HepG2 (cell line): ENCODE data around the gene MARCHF11. TPM values are rescaled to one million over a fixed set of nuclear protein-coding genes. Genes with fewer than 3 reads are reported as not detected.

ENCODE experiments used
- ATAC-seq: fragments of 200-7000 bp; cut with Tn5 transposase; 3 replicates; pipeline ENCODE4 v1.9.1; 2020; ENCODE audit warnings: mild to moderate bottlenecking, moderate library complexity
- BruUV-seq: library from RNA; stranded (reverse); fragments of 400-500 nt; replicated peaks from 2 replicates; lab custom pipeline; 2021; lab: Mats Ljungman, UMichigan
- CTCF ChIA-PET: fragments of 300-600 bp; formaldehyde crosslinking; extraction: SDS; loops from one replicate; lab custom pipeline; 2021; ENCODE audit warnings: low total read pairs, inconsistent platforms, low intra/inter-chr PET ratio; lab: Yijun Ruan, JAX
- POLR2A ChIA-PET: fragments of 350-600 bp; sonication (Branson Sonifier 250); formaldehyde crosslinking; loops from one replicate; lab custom pipeline; 2020; ENCODE audit warnings: antibody characterized with exemption, inconsistent platforms; lab: Yijun Ruan, JAX
- DNase-seq: peaks from one replicate; pipeline ENCODE4 v3.0.0-alpha.2; 2015; ENCODE audit warnings: low spot score
- FAIRE-seq: peaks from 3 replicates; lab custom pipeline; 2011; peaks lifted over from hg19 to GRCh38; lab: Jason Lieb, UNC
- H2AFZ ChIP-seq: one replicate; pipeline ENCODE4 v1.6.1; 2011; ENCODE audit warnings: low read length, inconsistent platforms
- H3K27ac ChIP-seq: fragments of 300-600 bp; 3 replicates; pipeline ENCODE4 v1.8.0; 2011; ENCODE audit warnings: mixed run types, mild to moderate bottlenecking, mixed read lengths, low read length, inconsistent platforms; ENCODE audit not compliant: insufficient read depth; ENCODE audit errors: extremely low read length
- H3K27me3 ChIP-seq, 2 experiments: fragments of 200-600 bp in 1 of 2; 2 replicates in 1 of 2; 3 replicates in 1 of 2; pipeline versions ENCODE4 v1.6.0 to v1.8.0; 2011; ENCODE audit warnings: low read length in 2 of 2, mild to moderate bottlenecking in 2 of 2, moderate library complexity in 2 of 2, inconsistent platforms in 1 of 2; ENCODE audit not compliant: insufficient read depth in 2 of 2, control insufficient read depth in 1 of 2
- H3K36me3 ChIP-seq, 2 experiments: fragments of 200-600 bp in 1 of 2; replicated peaks in 1 of 2; 2 replicates in 1 of 2; 3 replicates in 1 of 2; pipeline versions ENCODE4 v1.5.1 to v1.8.0; 2011; ENCODE audit warnings: low read length in 2 of 2, inconsistent platforms in 1 of 2; ENCODE audit not compliant: insufficient read depth in 2 of 2, control insufficient read depth in 1 of 2
- H3K4me1 ChIP-seq: 2 replicates; pipeline ENCODE4 v1.5.1; 2012; ENCODE audit warnings: low read length, inconsistent platforms; ENCODE audit not compliant: insufficient read depth
- H3K4me2 ChIP-seq: 2 replicates; pipeline ENCODE4 v1.6.0; 2011; ENCODE audit warnings: low read depth, low read length, inconsistent platforms
- H3K4me3 ChIP-seq, 3 experiments: fragments of 200-600 bp in 1 of 3; sonication (generic), shearing (Covaris generic) in 1 of 3; replicated peaks in 1 of 3; 2 replicates each; pipeline ENCODE4 v1.5.1; 2011 to 2016; ENCODE audit warnings: low read length in 3 of 3, inconsistent platforms in 2 of 3, low read depth in 2 of 3, mild to moderate bottlenecking in 2 of 3, control low read depth in 1 of 3, mixed read lengths in 1 of 3; ENCODE audit not compliant: insufficient read depth in 1 of 3
- H3K79me2 ChIP-seq: one replicate; pipeline ENCODE4 v1.6.1; 2011; ENCODE audit warnings: low read length, inconsistent platforms; ENCODE audit not compliant: insufficient read depth
- H3K9ac ChIP-seq: 2 replicates; pipeline ENCODE4 v1.6.0; 2011; ENCODE audit warnings: mild to moderate bottlenecking, low read depth, low read length, inconsistent platforms; ENCODE audit not compliant: insufficient read depth
- H3K9me3 ChIP-seq: 2 replicates; pipeline ENCODE4 v1.5.1; 2012; ENCODE audit warnings: mild to moderate bottlenecking, low read length
- H4K20me1 ChIP-seq: 2 replicates; pipeline ENCODE4 v1.6.0; 2011; ENCODE audit warnings: inconsistent platforms, mild to moderate bottlenecking, low read length, moderate library complexity; ENCODE audit not compliant: insufficient read depth
- ATF4 ChIP-seq, 2 experiments: fragments of 450-650 bp in 1 of 2; sonication (generic) in 1 of 2; formaldehyde crosslinking; IDR thresholded peaks; 2 replicates each; pipeline versions ENCODE4 v1.5.0 to v1.8.0; 2020 to 2022; ENCODE audit warnings: mild to moderate bottlenecking in 1 of 2, missing genetic modification reagents in 1 of 2
- BRF2 ChIP-seq: sonication (generic); formaldehyde crosslinking; IDR thresholded peaks from 2 replicates; pipeline ENCODE4 v1.8.1; 2022; ENCODE audit warnings: mild to moderate bottlenecking, missing genetic modification reagents
- FOXK2 ChIP-seq: fragments of 450-650 bp; IDR thresholded peaks from 2 replicates; pipeline ENCODE4 v1.6.1; 2016
- HDAC1 ChIP-seq: sonication (generic); formaldehyde crosslinking; IDR thresholded peaks from 2 replicates; pipeline ENCODE4 v1.5.1; 2020; ENCODE audit warnings: mild to moderate bottlenecking, missing genetic modification reagents
- HNRNPUL1 ChIP-seq: fragments of 200-400 bp; formaldehyde crosslinking; IDR thresholded peaks from 2 replicates; pipeline ENCODE4 v1.6.1; 2017; ENCODE audit warnings: low read depth, mild to moderate bottlenecking, low read length, moderate library complexity
- JUNB ChIP-seq: sonication (generic); formaldehyde crosslinking; IDR thresholded peaks from 2 replicates; pipeline ENCODE4 v1.8.0; 2022; ENCODE audit warnings: missing genetic modification reagents, mild to moderate bottlenecking, borderline replicate concordance
- RELA ChIP-seq: sonication (generic); formaldehyde crosslinking; IDR thresholded peaks from 2 replicates; pipeline ENCODE4 v1.4.0; 2020; ENCODE audit warnings: missing genetic modification reagents
- TRIM22 ChIP-seq: fragments of 450-650 bp; IDR thresholded peaks from 2 replicates; pipeline ENCODE4 v1.6.1; 2017
- ZBTB4 ChIP-seq: sonication (generic); formaldehyde crosslinking; IDR thresholded peaks from 2 replicates; pipeline ENCODE4 v1.4.0; 2020; ENCODE audit warnings: missing genetic modification reagents, mild to moderate bottlenecking, borderline replicate concordance
- ZNF773 ChIP-seq: sonication (generic); formaldehyde crosslinking; IDR thresholded peaks from 2 replicates; pipeline ENCODE4 v1.4.0; 2020; ENCODE audit warnings: missing genetic modification reagents, borderline replicate concordance
- ZNF83 ChIP-seq: sonication (generic); formaldehyde crosslinking; IDR thresholded peaks from 2 replicates; pipeline ENCODE4 v1.4.0; 2020; ENCODE audit warnings: missing genetic modification reagents, mild to moderate bottlenecking, borderline replicate concordance
- WGBS: methylation state at CpG from one replicate; pipeline ENCODE4 v1.1.6; 2017; ENCODE audit warnings: low lambda C conversion rate; 5-methylcytosine and 5-hydroxymethylcytosine counted together
- in situ Hi-C: cut with HindIII; loops from 2 replicates; pipeline ENCODE4 v1.10.0; 2017; ENCODE audit warnings: low pct_unique_long_range_greater_than_20kb; ENCODE audit not compliant: extremely low pct_ligation_motif_present
- intact Hi-C: fragments of 100-400 bp; cut with micrococcal nuclease; formaldehyde crosslinking; loops from one replicate; pipeline ENCODE4 v1.10.0; 2022; ENCODE audit not compliant: unreplicated experiment
- polyA plus RNA-seq, 8 experiments: library from polyadenylated mRNA; depleted of rRNA in 3 of 8; stranded (reverse) in 7 of 8; unstranded in 1 of 8; fragments of >200 nt; fragmentation: Illumina TruSeq in 4 of 8; extraction: Trizol in 4 of 8; gene quantifications; 2 replicates each; pipeline versions ENCODE4 v1.2.1 to v1.2.3, GENCODE V29; 2011 to 2016; ENCODE audit warnings: low read depth in 4 of 8, missing spikeins in 1 of 8, mixed read lengths in 1 of 8; ENCODE audit not compliant: insufficient read depth in 1 of 8
- total RNA-seq, 5 experiments: library from RNA; depleted of rRNA; stranded (reverse); fragments of >200 nt; fragmentation: Illumina TruSeq; extraction: Trizol; gene quantifications; 2 replicates each; pipeline ENCODE4 v1.2.3, GENCODE V29; 2016; ENCODE audit warnings: low read depth in 1 of 5

The MARCHF11 gene
- total and polyA plus RNA-seq, 2 of the 13 experiments (the other 11 are each of a cell fraction or from before 2014, with no cell fraction given): not detected

- no peak overlapping the region for H3K4me3 ChIP-seq
- H2AFZ ChIP-seq: no peak overlapping the region
- no peak for TF ChIP-seq ATF4 (CRISPR knock-in tag; IDR thresholded peaks at IDR 0.05)
- TF ChIP-seq FOXK2: no peak
- TF ChIP-seq JUNB (CRISPR knock-in tag): no peak
- TF ChIP-seq ZBTB4 (CRISPR knock-in tag): no peak
- TF ChIP-seq HDAC1 (CRISPR knock-in tag): no peak
- TF ChIP-seq TRIM22: no peak
- no peak for TF ChIP-seq ZNF773 (CRISPR knock-in tag)
- no peak for TF ChIP-seq ZNF83
- TF ChIP-seq RELA (CRISPR knock-in tag): no peak
- TF ChIP-seq HNRNPUL1: no peak
- TF ChIP-seq BRF2: no peak
- H4K20me1 ChIP-seq: no peaks in the 10 kb centered on the region
- POLR2A ChIA-PET: no interaction called here
- H3K79me2 ChIP-seq: no peaks in the 10 kb centered on the region
- FAIRE-seq (no peak), ATAC-seq (no peak), DNase-seq (no peak)
- WGBS: 12% methylated on average over 5 of the region's 5 CpGs
- CTCF ChIA-PET: no interaction called here
- H3K27ac ChIP-seq: no peak overlapping the region
- no peak overlapping the region for H3K4me2 ChIP-seq
- intact Hi-C loops (no loop called here), in situ Hi-C loops (no loop called here)
- no peak overlapping the region for H3K9ac ChIP-seq
- H3K9me3 ChIP-seq: no peaks in the 10 kb centered on the region
- H3K4me1 ChIP-seq: no peaks in the 10 kb centered on the region
- no peaks in the 10 kb centered on the region for H3K36me3 ChIP-seq
- no peaks in the 10 kb centered on the region for H3K27me3 ChIP-seq
- BruUV-seq: no TSS peak
These were observed 46.3 kb upstream of the MARCHF11 start for GRCh38 chr5:16225927-16226326.
